Measurements from ENCODE around the gene S100A5. TPM values are rescaled to one million over a fixed set of nuclear protein-coding genes. Genes with fewer than 3 reads are reported as not detected.
A peak's percentile ranks its signal among the peaks of the same experiment; 100 is the strongest.

S100A5 gene
- total RNA-seq, 4 donors from 2014 or later: not detected

DNA sequence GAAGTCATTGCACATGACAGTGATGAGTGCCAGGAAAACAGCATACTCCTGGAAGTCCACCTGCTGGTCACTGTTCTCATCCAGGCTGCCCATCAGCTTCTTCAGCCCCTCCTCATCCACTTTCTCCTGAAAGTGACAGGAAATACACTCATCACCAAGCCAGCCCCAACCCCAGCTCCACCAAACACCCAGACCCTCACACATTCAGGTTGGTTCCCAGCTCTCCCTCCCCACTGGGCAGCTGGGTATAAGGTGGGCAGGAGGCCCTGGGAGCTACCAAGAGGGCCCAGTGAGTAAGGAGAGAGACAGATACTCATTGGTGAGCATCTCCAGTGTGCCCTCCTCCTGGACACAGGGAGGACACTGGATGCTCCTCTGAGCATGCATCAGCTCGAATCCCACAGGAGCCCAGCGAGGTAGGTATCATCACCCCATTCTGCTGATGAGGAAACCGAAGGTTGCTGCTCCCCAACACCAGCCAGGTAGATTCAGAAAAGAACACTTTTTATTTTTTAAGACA, 20.8 kb upstream of the S100A5 start:
- H3K27me3 ChIP-seq: no peaks in the 10 kb centered on the region
- H3K9me3 ChIP-seq: no peaks in the 10 kb centered on the region
- peaks cover 6 to 38% (median 6%) of the 10 kb centered on the region in 3 donors for H3K36me3 ChIP-seq
- 54 to 67% methylated on average over 1 to 3 of the region's 3 CpGs for WGBS, 2 donors
- peak overlapping the region in 3 of 4 donors; percentile 50 to 59 (median 56) for H3K4me3 ChIP-seq
- DNase-seq: no peak
- intact Hi-C loops (cut with DNase I): loop anchor here (10.0 kb wide), 1 partner anchor 47 kb away; no protein-coding TSS in a partner anchor
- peaks cover 13 to 61% (median 13%) of the 10 kb centered on the region in 3 donors for H3K4me1 ChIP-seq
- H3K27ac ChIP-seq: peak overlapping the region; percentile 37 to 100 (median 97)
- TF ChIP-seq POLR2A (IDR thresholded peaks at IDR 0.05): no peak
- TF ChIP-seq, protein P1, sequence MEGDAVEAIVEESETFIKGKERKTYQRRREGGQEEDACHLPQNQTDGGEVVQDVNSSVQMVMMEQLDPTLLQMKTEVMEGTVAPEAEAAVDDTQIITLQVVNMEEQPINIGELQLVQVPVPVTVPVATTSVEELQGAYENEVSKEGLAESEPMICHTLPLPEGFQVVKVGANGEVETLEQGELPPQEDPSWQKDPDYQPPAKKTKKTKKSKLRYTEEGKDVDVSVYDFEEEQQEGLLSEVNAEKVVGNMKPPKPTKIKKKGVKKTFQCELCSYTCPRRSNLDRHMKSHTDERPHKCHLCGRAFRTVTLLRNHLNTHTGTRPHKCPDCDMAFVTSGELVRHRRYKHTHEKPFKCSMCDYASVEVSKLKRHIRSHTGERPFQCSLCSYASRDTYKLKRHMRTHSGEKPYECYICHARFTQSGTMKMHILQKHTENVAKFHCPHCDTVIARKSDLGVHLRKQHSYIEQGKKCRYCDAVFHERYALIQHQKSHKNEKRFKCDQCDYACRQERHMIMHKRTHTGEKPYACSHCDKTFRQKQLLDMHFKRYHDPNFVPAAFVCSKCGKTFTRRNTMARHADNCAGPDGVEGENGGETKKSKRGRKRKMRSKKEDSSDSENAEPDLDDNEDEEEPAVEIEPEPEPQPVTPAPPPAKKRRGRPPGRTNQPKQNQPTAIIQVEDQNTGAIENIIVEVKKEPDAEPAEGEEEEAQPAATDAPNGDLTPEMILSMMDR (IDR thresholded peaks at IDR 0.05): peak in 1 of 6 experiments; percentile 6

DNA sequence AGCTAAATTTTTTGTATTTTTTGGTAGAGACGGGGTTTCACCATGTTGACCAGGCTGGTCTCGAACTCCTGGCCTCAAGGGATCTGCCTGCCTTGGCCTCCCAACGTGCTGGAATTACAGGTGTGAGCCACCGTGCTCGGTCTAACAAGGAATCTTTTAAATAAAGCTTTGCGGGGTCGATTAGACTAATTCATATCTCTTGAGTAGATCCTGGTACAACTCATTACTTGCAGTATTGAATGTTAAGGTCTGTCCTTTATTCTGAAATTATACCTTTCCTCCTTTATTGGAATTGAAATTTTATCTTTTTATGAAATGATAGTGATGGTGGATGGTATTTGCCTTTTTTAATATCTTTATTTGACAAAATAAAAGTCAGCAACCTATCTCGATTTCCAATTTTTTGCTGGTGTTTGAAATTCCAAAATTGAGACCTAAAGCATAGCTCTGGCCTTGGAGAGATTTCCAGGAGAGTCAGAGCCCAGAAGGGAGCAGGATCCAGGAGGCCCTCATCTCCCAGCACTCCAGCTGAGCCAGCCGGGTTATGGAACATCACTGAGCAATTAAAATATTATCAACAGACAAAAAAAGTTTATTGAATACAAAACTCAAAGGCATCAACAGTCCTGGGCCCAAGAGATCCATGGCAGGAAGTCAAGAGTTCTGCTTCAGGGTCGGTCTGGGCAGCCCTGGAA, 20.2 kb upstream of the S100A5 start:
- Histone ChIP-seq H3K27me3 (no peaks in the 10 kb centered on the region), H3K4me3 (no peak overlapping the region), H3K4me1 (peaks cover 7 to 55% (median 7%) of the 10 kb centered on the region in 3 donors), H3K9me3 (no peaks in the 10 kb centered on the region), H3K27ac (peak overlapping the region; percentile 37 to 100 (median 97)), H3K36me3 (peaks cover 6 to 40% (median 6%) of the 10 kb centered on the region in 3 donors)
- WGBS, 2 donors: 47 to 67% methylated on average over 10 of the region's 10 CpGs
- DNase-seq: no peak
- TF ChIP-seq, protein P1 (IDR thresholded peaks at IDR 0.05): no peak
- TF ChIP-seq POLR2A (IDR thresholded peaks at IDR 0.05): no peak
- intact Hi-C loops (cut with DNase I): loop anchor here (10.0 kb wide), 1 partner anchor 46 kb away; no protein-coding TSS in a partner anchor

GRCh38 chr1:153560241-153560640, 19.5 kb upstream of the S100A5 start:
- intact Hi-C loops (cut with DNase I): loop anchor here (10.0 kb wide), 1 partner anchor 45 kb away; no protein-coding TSS in a partner anchor
- Histone ChIP-seq H3K9me3 (no peaks in the 10 kb centered on the region), H3K4me1 (peaks cover under 1 to 52% (median under 1%) of the 10 kb centered on the region in 3 donors), H3K4me3 (no peak overlapping the region), H3K36me3 (peaks cover 6 to 46% (median 6%) of the 10 kb centered on the region in 3 donors), H3K27me3 (no peaks in the 10 kb centered on the region), H3K27ac (peak overlapping the region in 2 of 4 donors; percentile 1 to 40)
- no peak for TF ChIP-seq POLR2A (IDR thresholded peaks at IDR 0.05)
- TF ChIP-seq, protein P1 (IDR thresholded peaks at IDR 0.05): no peak
- 76 to 87% methylated on average over 2 of the region's 2 CpGs for WGBS, 2 donors
- no peak for DNase-seq

DNA sequence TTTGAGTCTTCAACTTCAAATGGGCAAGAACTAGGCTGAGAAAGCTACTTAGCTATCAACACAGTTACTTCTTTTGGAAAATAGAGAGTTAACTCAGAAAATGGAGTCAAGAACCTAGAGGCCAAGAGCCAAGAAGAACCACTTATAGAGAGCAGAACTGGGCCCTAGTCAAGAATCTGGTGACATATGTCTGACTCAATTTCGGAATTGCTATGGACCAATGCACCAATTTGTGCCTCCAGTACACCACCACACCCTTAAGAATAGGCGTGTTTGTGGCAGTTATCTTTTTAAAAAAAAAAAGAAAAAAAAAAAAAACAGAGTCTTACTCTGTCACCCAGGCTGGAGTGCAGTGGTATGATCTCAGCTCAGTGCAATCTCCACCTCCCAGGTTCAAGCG, 17.1 kb upstream of the S100A5 start:
- no peak for TF ChIP-seq POLR2A (IDR thresholded peaks at IDR 0.05)
- TF ChIP-seq, protein P1 (IDR thresholded peaks at IDR 0.05): no peak
- no peaks in the 10 kb centered on the region for H3K27me3 ChIP-seq
- peaks cover 16 to 55% (median 20%) of the 10 kb centered on the region in 3 donors for H3K4me1 ChIP-seq
- WGBS, 2 donors: 69 to 76% methylated on average over 3 of the region's 3 CpGs
- intact Hi-C loops (cut with DNase I): no loop called here
- peaks cover 6 to 53% (median 6%) of the 10 kb centered on the region in 3 donors for H3K36me3 ChIP-seq
- no peaks in the 10 kb centered on the region for H3K9me3 ChIP-seq
- no peak overlapping the region for H3K4me3 ChIP-seq
- DNase-seq: no peak
- H3K27ac ChIP-seq: peak overlapping the region in 2 of 4 donors; percentile 61 to 62

GRCh38 chr1:153556348-153556747, 15.6 kb upstream of the S100A5 start:
- peaks cover 0 to 54% (median 3%) of the 10 kb centered on the region in 3 donors for H3K36me3 ChIP-seq
- H3K27me3 ChIP-seq: no peaks in the 10 kb centered on the region
- H3K4me1 ChIP-seq: peaks cover 16 to 58% (median 23%) of the 10 kb centered on the region in 3 donors
- intact Hi-C loops (cut with DNase I): no loop called here
- DNase-seq: no peak
- H3K9me3 ChIP-seq: no peaks in the 10 kb centered on the region
- TF ChIP-seq POLR2A (IDR thresholded peaks at IDR 0.05): no peak
- TF ChIP-seq, protein P1 (IDR thresholded peaks at IDR 0.05): no peak
- H3K27ac ChIP-seq: no peak overlapping the region
- no peak overlapping the region for H3K4me3 ChIP-seq
- 50 to 100% methylated on average over 1 of the region's 1 CpG for WGBS, 2 donors

All from esophagus squamous epithelium (tissue), 5 donors.